GM21381 (cell line): ENCODE data around the gene RAMACL.

Experiments
- ATAC-seq: cut with Tn5 transposase; IDR thresholded peaks from one replicate; pipeline ENCODE4 v1.9.1; 2021; ENCODE audit warnings: mild to moderate bottlenecking, moderate library complexity; ENCODE audit not compliant: unreplicated experiment

The RAMACL gene

DNA sequence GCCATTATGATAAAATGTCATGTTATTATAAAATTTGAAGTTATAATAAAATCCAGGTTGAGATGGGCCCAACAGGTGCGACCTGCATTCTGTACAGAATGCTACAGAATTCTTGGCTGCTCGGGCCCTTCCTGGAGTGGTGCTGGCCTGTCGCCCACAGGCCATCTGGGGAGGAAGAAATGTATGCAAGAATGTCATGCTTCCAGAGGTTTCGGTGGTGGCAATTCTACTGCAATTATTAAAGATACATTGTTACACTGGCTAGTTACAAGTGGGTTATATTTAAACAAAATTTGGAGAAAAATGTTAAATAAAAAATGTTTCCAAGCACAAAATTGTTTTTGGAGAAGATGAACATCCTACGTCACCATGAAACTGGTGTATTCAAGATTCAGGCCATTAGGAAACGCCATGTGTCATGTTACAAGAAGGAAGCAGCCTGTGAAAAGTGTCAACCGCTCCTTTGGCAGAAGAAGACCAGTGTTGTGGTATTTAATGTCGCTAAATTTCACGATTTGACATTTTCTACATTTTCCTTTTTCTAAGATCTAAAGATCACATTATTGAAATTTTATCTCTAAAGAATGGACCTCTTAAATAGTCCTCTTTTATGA is 7.1 kb downstream of the RAMACL start:
- ATAC-seq: no peak

- no peak for ATAC-seq
Measured at GRCh38 chr6:166578536-166579236, 7.8 kb downstream of the RAMACL start.

GRCh38 chr6:166575205-166575604 is 11.3 kb downstream of the RAMACL start:
- no peak for ATAC-seq

GRCh38 chr6:166573511-166574216 is 12.8 kb downstream of the RAMACL start:
- no peak for ATAC-seq

- ATAC-seq: no peak
Measured at GRCh38 chr6:166572370-166573261, 13.9 kb downstream of the RAMACL start.

- ATAC-seq: no peak
Measured at GRCh38 chr6:166570929-166571713, 15.4 kb downstream of the RAMACL start.

DNA sequence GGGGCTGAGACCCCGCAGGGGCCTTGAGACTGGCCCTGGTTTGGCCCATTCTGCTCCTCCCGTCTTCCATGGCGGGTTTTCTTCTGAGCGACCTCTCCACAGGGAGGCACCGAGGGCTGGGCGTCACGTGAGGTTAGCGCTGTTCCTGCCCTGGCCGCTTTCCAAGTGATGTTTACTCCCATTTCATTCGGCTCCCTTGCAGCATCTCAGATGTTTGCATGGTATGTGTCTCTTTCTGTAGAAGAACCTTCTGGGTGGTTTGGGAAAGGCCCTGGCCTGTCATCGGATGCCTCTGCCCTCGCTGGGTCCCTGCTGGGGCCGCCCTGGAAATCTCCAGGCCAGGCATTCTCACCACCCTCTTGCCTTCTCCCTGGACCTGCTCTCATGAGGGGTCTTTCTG is 17.3 kb downstream of the RAMACL start:
- ATAC-seq: no peak

DNA sequence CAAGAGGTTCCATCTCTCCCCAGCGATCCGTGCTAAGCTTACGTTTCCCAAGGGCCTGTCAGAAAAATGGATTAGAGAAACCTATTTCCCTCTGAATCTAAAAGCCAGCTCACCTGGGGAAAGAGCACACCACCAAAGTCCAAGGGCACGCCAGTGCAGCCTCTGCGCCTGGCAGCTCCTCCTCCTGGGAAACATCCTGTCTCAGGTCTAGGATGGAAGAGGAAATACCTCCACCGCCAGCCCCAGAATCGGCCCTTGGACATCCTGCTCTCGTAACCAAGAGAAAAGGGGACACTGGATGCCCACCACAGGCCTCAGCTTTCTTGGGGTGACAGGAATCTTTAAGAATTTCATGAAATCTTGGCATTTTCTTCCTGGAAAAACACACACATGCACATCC is 18.7 kb downstream of the RAMACL start:
- no peak for ATAC-seq

- no peak for ATAC-seq
Measured at GRCh38 chr6:166567107-166567506, 19.4 kb downstream of the RAMACL start.

DNA sequence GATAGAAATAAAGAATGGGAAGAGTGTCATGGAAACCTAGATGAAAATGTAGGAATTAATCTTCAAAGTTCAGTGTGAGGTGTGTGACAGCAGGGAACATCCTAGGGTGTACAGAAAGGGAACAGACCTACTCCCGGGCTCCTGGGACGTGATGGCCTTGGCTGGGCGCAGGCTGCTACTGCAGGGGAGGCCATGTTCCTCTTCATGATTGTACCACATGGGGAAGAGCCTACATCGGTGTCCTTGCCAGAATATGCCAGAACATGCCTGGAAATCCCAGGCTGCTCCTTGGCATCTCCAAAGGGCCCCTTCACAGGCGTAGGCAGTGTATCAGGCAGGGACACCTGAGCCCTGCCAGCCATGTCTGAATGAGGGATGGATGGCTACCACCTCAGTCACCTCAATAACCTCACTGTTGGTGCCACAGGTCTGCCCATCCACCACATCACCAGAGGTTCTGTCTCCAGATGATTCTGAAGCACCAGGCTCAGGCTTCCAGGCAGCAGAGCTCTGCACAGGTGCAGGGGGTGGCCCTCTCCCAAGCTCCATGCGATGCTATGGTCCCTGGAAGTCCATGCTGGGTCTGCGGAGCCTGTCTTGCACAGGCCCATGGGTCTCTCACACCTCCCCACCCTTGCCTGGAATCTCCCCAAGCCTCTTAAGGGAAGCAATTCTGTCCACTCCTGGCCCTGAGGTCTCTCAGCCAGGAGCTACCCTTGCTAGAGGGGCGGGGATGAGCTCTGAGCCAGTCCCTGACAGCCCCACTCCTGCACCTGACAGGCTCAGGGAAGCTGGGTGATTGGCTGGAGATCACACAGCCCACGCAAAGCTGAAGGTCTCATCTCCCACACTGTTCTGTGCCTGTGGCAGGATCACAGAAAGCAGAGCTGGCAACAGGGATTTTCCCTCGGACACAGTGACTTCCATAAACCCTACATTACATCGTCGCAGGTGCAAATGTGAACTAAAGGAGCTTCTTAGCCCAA is 20.2 kb downstream of the RAMACL start:
- no peak for ATAC-seq

- ATAC-seq: no peak
Measured at GRCh38 chr6:166565084-166565967, 21.2 kb downstream of the RAMACL start.

DNA sequence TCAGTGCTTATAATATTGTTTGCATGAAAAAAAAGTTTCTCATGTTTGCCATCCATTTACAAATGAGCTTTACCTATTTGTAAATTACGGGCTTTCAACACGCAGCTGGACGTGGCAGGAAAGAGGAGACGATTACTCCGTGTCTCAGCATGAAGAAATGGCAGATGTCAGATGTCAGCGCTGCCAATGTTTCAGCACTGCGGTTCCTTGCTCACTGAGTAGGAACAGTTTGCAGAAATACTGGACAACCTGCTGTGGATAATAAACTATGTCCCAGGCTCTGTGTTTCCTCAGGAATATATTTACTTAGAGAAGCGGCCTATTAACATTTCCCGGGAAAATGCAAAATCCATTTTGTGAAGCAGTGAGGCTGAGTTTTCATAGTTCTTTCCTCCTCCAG is 22.7 kb downstream of the RAMACL start:
- ATAC-seq: no peak

- ATAC-seq: no peak
Measured at GRCh38 chr6:166563200-166563599, 23.3 kb downstream of the RAMACL start.

- no peak for ATAC-seq
Measured at GRCh38 chr6:166562726-166563125, 23.8 kb downstream of the RAMACL start.

GRCh38 chr6:166561771-166562359 is 24.6 kb downstream of the RAMACL start:
- no peak for ATAC-seq

- no peak for ATAC-seq
Measured at GRCh38 chr6:166560222-166560621, 26.3 kb downstream of the RAMACL start.

GRCh38 chr6:166559662-166560061 is 26.8 kb downstream of the RAMACL start:
- no peak for ATAC-seq

- no peak for ATAC-seq
Measured at GRCh38 chr6:166559211-166559610, 27.3 kb downstream of the RAMACL start.
